B cell (primary cell): ENCODE measurements around the gene AMDHD2.

Source experiments
- EZH2 ChIP-seq: IDR thresholded peaks from 2 replicates; pipeline ENCODE4 v1.6.1; 2012; ENCODE audit warnings: borderline replicate concordance, low read depth, mild to moderate bottlenecking, moderate library complexity, low read length; ENCODE audit not compliant: insufficient read depth, poor library complexity, severe bottlenecking
- TF ChIP-seq, protein P1 (sequence below): fragments of 200-600 bp; IDR thresholded peaks from one replicate; pipeline ENCODE4 v1.8.0; 2022; ENCODE audit warnings: antibody characterized with exemption, mild to moderate bottlenecking

DNA sequence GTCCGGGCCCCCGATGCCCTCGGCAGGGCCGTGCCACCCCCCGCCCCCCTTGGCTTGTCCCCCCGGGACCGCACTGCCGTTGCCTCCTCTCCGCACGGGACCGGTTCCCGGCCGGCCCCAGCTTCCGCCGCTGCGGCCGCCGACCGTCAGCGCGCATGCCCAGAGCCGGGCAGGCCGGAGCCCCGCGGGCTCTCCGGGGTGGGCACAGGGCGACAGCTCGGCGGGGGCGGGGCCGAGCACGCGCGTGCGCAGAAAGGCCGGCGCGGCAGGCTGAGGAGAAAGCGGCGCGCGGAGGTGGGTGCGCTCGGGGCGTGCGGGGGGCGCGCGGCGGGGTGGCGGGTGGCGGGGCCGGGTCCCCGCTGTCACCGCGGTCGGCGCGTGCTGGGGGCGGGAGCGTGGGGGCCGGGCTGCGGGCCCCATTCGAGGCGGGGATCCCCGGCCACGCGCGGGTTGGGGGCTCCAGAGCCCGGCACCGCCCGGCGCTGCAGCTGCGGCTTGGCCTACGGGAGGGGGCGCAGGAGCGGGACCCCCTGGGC lies 45.2 kb upstream of the AMDHD2 start, which contains the start of gene TBC1D24:
- TF ChIP-seq, protein P1, sequence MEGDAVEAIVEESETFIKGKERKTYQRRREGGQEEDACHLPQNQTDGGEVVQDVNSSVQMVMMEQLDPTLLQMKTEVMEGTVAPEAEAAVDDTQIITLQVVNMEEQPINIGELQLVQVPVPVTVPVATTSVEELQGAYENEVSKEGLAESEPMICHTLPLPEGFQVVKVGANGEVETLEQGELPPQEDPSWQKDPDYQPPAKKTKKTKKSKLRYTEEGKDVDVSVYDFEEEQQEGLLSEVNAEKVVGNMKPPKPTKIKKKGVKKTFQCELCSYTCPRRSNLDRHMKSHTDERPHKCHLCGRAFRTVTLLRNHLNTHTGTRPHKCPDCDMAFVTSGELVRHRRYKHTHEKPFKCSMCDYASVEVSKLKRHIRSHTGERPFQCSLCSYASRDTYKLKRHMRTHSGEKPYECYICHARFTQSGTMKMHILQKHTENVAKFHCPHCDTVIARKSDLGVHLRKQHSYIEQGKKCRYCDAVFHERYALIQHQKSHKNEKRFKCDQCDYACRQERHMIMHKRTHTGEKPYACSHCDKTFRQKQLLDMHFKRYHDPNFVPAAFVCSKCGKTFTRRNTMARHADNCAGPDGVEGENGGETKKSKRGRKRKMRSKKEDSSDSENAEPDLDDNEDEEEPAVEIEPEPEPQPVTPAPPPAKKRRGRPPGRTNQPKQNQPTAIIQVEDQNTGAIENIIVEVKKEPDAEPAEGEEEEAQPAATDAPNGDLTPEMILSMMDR, result no peak
- TF ChIP-seq EZH2, result no peak
